B cell (primary cell): Measurements from ENCODE around the gene IL17B. TPM values are rescaled to one million over a fixed set of nuclear protein-coding genes. Genes with fewer than 3 reads are reported as not detected.

Source experiments
- ATAC-seq: fragments of 200-7000 bp; cut with Tn5 transposase; one replicate; pipeline ENCODE4 v1.10.0; 2021; ENCODE audit warnings: low read depth, mild to moderate bottlenecking, moderate number of reproducible peaks, moderate library complexity
- CTCF ChIA-PET: fragments of 350-600 bp; sonication (Branson Sonifier 250); formaldehyde crosslinking; loops from one replicate; lab custom pipeline; 2021; ENCODE audit warnings: antibody characterized with exemption, inconsistent platforms; lab: Charles Lee
- POLR2A ChIA-PET: fragments of 350-600 bp; sonication (Branson Sonifier 250); formaldehyde crosslinking; loops from one replicate; lab custom pipeline; 2021; ENCODE audit warnings: antibody characterized with exemption; lab: Charles Lee
- DNase-seq: peaks from one replicate; pipeline ENCODE4 v3.0.0; 2013
- H2AFZ ChIP-seq: 2 replicates; pipeline ENCODE4 v1.6.1; 2012; ENCODE audit warnings: mild to moderate bottlenecking, low read depth, low read length; ENCODE audit not compliant: insufficient read depth, poor library complexity, severe bottlenecking
- H3K27ac ChIP-seq, 2 donors: 1 replicate in 1 of 2; 2 replicates in 1 of 2; pipeline ENCODE4 v1.5.1; 2012 to 2013; ENCODE audit warnings: low read length in 2 of 2, mild to moderate bottlenecking in 2 of 2, moderate library complexity in 1 of 2
- H3K27me3 ChIP-seq, 4 experiments: fragments of 200-600 bp in 1 of 4; sonication (generic) in 1 of 4; replicated peaks in 1 of 4; 1 replicate in 2 of 4; 2 replicates in 2 of 4; pipeline versions ENCODE4 v1.6.1 to v1.7.0; 2013 to 2016; ENCODE audit warnings: low read length in 3 of 4, mild to moderate bottlenecking in 2 of 4, mixed read lengths in 1 of 4, moderate library complexity in 1 of 4; ENCODE audit not compliant: insufficient read depth in 4 of 4, control insufficient read depth in 3 of 4; ENCODE audit errors: control extremely low read depth in 1 of 4
- H3K36me3 ChIP-seq, 2 experiments: replicated peaks in 1 of 2; 1 replicate in 1 of 2; 2 replicates in 1 of 2; pipeline versions ENCODE4 v1.6.1 to v1.7.1; 2013; ENCODE audit warnings: low read length in 1 of 2; ENCODE audit not compliant: insufficient read depth in 2 of 2, control insufficient read depth in 1 of 2; ENCODE audit errors: control extremely low read depth in 1 of 2, extremely low read depth in 1 of 2
- H3K4me1 ChIP-seq, 2 donors: fragments of 200-600 bp in 1 of 2; sonication (generic) in 1 of 2; 1 replicate in 1 of 2; 2 replicates in 1 of 2; pipeline versions ENCODE4 v1.5.1 to v1.6.1; 2013 to 2017; ENCODE audit warnings: low read length in 2 of 2; ENCODE audit not compliant: control insufficient read depth in 2 of 2, insufficient read depth in 2 of 2
- H3K4me2 ChIP-seq: replicated peaks from 2 replicates; pipeline ENCODE3; 2012; ENCODE audit warnings: mild to moderate bottlenecking, low read depth, low read length; ENCODE audit not compliant: poor library complexity, severe bottlenecking
- H3K4me3 ChIP-seq, 5 experiments: fragments of 200-600 bp in 1 of 5; sonication (generic) in 1 of 5; 1 replicate in 3 of 5; 2 replicates in 2 of 5; pipeline versions ENCODE4 v1.5.1 to v1.7.0; 2011 to 2016; ENCODE audit warnings: low read length in 4 of 5, mild to moderate bottlenecking in 4 of 5, low read depth in 2 of 5, control low read depth in 1 of 5, moderate library complexity in 1 of 5; ENCODE audit not compliant: insufficient read depth in 1 of 5; ENCODE audit errors: control extremely low read depth in 1 of 5, extremely low read depth in 1 of 5
- H3K79me2 ChIP-seq: fragments of 200-600 bp; sonication (generic); one replicate; pipeline ENCODE4 v1.6.0; 2016; ENCODE audit warnings: low read length; ENCODE audit not compliant: control insufficient read depth, insufficient read depth
- H3K9ac ChIP-seq: fragments of 200-600 bp; sonication (generic); 2 replicates; pipeline ENCODE4 v1.6.1; 2017; ENCODE audit warnings: mild to moderate bottlenecking, low read length, moderate library complexity
- H3K9me3 ChIP-seq, 3 donors: one replicate each; pipeline versions ENCODE4 v1.6.1 to v1.7.1; 2013; ENCODE audit warnings: low read length in 2 of 3; ENCODE audit not compliant: control insufficient read depth in 2 of 3, insufficient read depth in 1 of 3; ENCODE audit errors: control extremely low read depth in 1 of 3
- H4K20me1 ChIP-seq: 2 replicates; pipeline ENCODE4 v1.6.0; 2012; ENCODE audit warnings: mild to moderate bottlenecking, low read length; ENCODE audit not compliant: insufficient read depth, control insufficient read depth, poor library complexity, severe bottlenecking
- H3K27ac Mint-ChIP-seq: one replicate; pipeline ENCODE4 v1.8.0; 2021; ENCODE audit warnings: mixed read lengths
- H3K27me3 Mint-ChIP-seq: one replicate; pipeline ENCODE4 v1.8.0; 2021; ENCODE audit warnings: mixed read lengths
- H3K4me1 Mint-ChIP-seq: one replicate; pipeline ENCODE4 v1.8.0; 2021; ENCODE audit warnings: mixed read lengths
- H3K4me3 Mint-ChIP-seq: one replicate; pipeline ENCODE4 v1.8.0; 2021; ENCODE audit warnings: mixed read lengths
- H3K9me3 Mint-ChIP-seq: one replicate; pipeline ENCODE4 v1.8.0; 2022; ENCODE audit warnings: mixed read lengths; ENCODE audit not compliant: insufficient read depth
- CTCF ChIP-seq: fragments of 200-600 bp; IDR thresholded peaks from one replicate; pipeline ENCODE4 v1.8.0; 2022; ENCODE audit warnings: antibody characterized with exemption, mild to moderate bottlenecking
- EZH2 ChIP-seq: IDR thresholded peaks from 2 replicates; pipeline ENCODE4 v1.6.1; 2012; ENCODE audit warnings: borderline replicate concordance, low read depth, mild to moderate bottlenecking, moderate library complexity, low read length; ENCODE audit not compliant: insufficient read depth, poor library complexity, severe bottlenecking
- WGBS: methylation state at CpG from one replicate; pipeline ENCODE4 v1.1.5; 2013; ENCODE audit warnings: missing lambda C conversion rate; ENCODE audit not compliant: insufficient coverage; 5-methylcytosine and 5-hydroxymethylcytosine counted together
- intact Hi-C: fragments of 100-400 bp; cut with micrococcal nuclease; formaldehyde crosslinking; loops from one replicate; pipeline ENCODE4 v1.10.0; 2022
- polyA plus RNA-seq: library from polyadenylated mRNA; depleted of rRNA; stranded (reverse); fragments of >200 nt; gene quantifications from 2 replicates; pipeline ENCODE4 v1.2.3, GENCODE V29; 2012
- total RNA-seq, 2 donors: library from RNA; stranded (reverse); fragments of 120-200 nt in 1 of 2; gene quantifications; 1 replicate in 1 of 2; 2 replicates in 1 of 2; pipeline versions ENCODE4 v1.2.3 to v1.2.4, GENCODE V29; 2013 to 2022

The IL17B gene
- total and polyA plus RNA-seq, 2 donors (not counting 1 experiment from before 2014, with no cell fraction given), result not detected

GRCh38 chr5:149374801-149375200 is 4.3 kb downstream of the IL17B start:
- H3K4me3 ChIP-seq, result no peak overlapping the region
- intact Hi-C loops, result no loop called here

GRCh38 chr5:149374303-149374702 is 4.8 kb downstream of the IL17B start:
- no peaks in the 10 kb centered on the region for H3K79me2 ChIP-seq
- no peaks in the 10 kb centered on the region for H4K20me1 ChIP-seq
- POLR2A ChIA-PET, result no interaction called here
- no peak overlapping the region for H2AFZ ChIP-seq
- Mint-ChIP-seq H3K27ac (no peak overlapping the region), H3K27me3 (no peaks in the 10 kb centered on the region), H3K9me3 (no peaks in the 10 kb centered on the region), H3K4me3 (no peak overlapping the region), H3K4me1 (peaks cover 4% of the 10 kb centered on the region)
- H3K4me2 ChIP-seq, result no peak overlapping the region
- no peak for ATAC-seq
- H3K27ac ChIP-seq, result no peak overlapping the region
- DNase-seq, result no peak
- H3K9ac ChIP-seq, result no peak overlapping the region
- TF ChIP-seq CTCF, result no peak
- TF ChIP-seq EZH2, result no peak
- no peak overlapping the region for H3K4me3 ChIP-seq
- no peaks in the 10 kb centered on the region for H3K27me3 ChIP-seq
- WGBS, result 98% methylated on average over 19 of the region's 20 CpGs
- no peaks in the 10 kb centered on the region for H3K4me1 ChIP-seq
- CTCF ChIA-PET, result interaction anchor here (1.3 to 8.0 kb wide), 3 partner anchors 13 to 191 kb away, joined by 4 to 134 read pairs (median 8); no protein-coding TSS in a partner anchor
- H3K36me3 ChIP-seq, result no peaks in the 10 kb centered on the region
- no peaks in the 10 kb centered on the region for H3K9me3 ChIP-seq
- intact Hi-C loops, result no loop called here

More at GRCh38 chr5:149374801-149375200, 4.3 kb downstream of the IL17B start:
- Histone ChIP-seq H3K27me3 (no peaks in the 10 kb centered on the region), H3K36me3 (no peaks in the 10 kb centered on the region), H4K20me1 (no peaks in the 10 kb centered on the region), H3K9me3 (no peaks in the 10 kb centered on the region), H3K9ac (no peak overlapping the region), H3K4me1 (no peaks in the 10 kb centered on the region), H3K79me2 (no peaks in the 10 kb centered on the region), H3K27ac (no peak overlapping the region), H2AFZ (no peak overlapping the region), H3K4me2 (no peak overlapping the region)
- Mint-ChIP-seq H3K27ac (no peak overlapping the region), H3K9me3 (no peaks in the 10 kb centered on the region), H3K4me3 (no peak overlapping the region), H3K27me3 (no peaks in the 10 kb centered on the region), H3K4me1 (peaks cover 4% of the 10 kb centered on the region)
- 100% methylated on average over 1 of the region's 3 CpGs for WGBS
- POLR2A ChIA-PET, result no interaction called here
- CTCF ChIA-PET, result interaction anchor here (1.6 to 3.1 kb wide), 3 partner anchors 58 to 190 kb away, joined by 3 to 10 read pairs (median 8); no protein-coding TSS in a partner anchor
- DNase-seq, result no peak
- TF ChIP-seq CTCF (no peak), EZH2 (no peak)
- no peak for ATAC-seq
